ENCODE measurements around the gene ZNF514.
"Not testable (repeated sequence)": the region's sequence is repeated elsewhere in the genome, so short reads cannot be mapped to it uniquely, and the experiment has no call there.

ZNF514 gene

GRCh38 chr2:95122197-95122551, 37.5 kb downstream of the ZNF514 start:
- DNase-seq, result no peak

- DNase-seq, result peak; percentile 72 to 81 (median 77)
Observed at GRCh38 chr2:95121407-95122196, 38.0 kb downstream of the ZNF514 start, which contains the start of gene MRPS5. TSS of gene MRPS5 (minus strand) at chr2:95121808. CDS start at chr2:95121791, 17 bp downstream.

- DNase-seq, result no peak
Observed at GRCh38 chr2:95121093-95121406, 38.6 kb downstream of the ZNF514 start.

- peak; percentile 35 to 63 (median 50) for DNase-seq
Observed at GRCh38 chr2:95115418-95115817, 44.2 kb downstream of the ZNF514 start.

GRCh38 chr2:95113464-95113863, 46.2 kb downstream of the ZNF514 start:
- DNase-seq, result no peak

GRCh38 chr2:95110395-95110794, 49.3 kb downstream of the ZNF514 start:
- DNase-seq, result no peak

- no peak for DNase-seq
Observed at GRCh38 chr2:95109260-95109659, 50.4 kb downstream of the ZNF514 start.

GRCh38 chr2:95106081-95106480, 53.6 kb downstream of the ZNF514 start:
- no peak for DNase-seq

GRCh38 chr2:95104606-95105005, 55.0 kb downstream of the ZNF514 start:
- DNase-seq, result no peak

- no peak for DNase-seq
Observed at GRCh38 chr2:95099910-95100309, 59.7 kb downstream of the ZNF514 start.

- DNase-seq, result not testable (repeated sequence)
Observed at GRCh38 chr2:95098273-95098672, 61.4 kb downstream of the ZNF514 start.

Measured in activated CD4-positive, CD25-positive, alpha-beta regulatory T cell (primary cell).